Upper lobe of left lung (tissue), 4 donors: ENCODE measurements around the gene EEF1E1.

ENCODE experiments used
- EP300 ChIP-seq, 4 donors: sonication (generic); formaldehyde crosslinking; IDR thresholded peaks; one replicate each; pipeline ENCODE4 v1.5.1; 2017; ENCODE audit warnings: antibody characterized with exemption in 4 of 4, control low read depth in 2 of 4
- POLR2AphosphoS5 ChIP-seq, 2 donors: sonication (generic); formaldehyde crosslinking; IDR thresholded peaks; one replicate each; pipeline ENCODE4 v1.5.1; 2017; ENCODE audit warnings: antibody characterized with exemption in 2 of 2
- TF ChIP-seq, protein P1 (sequence below), 6 experiments: fragments of 450-650 bp in 4 of 6; fragments of 200-600 bp in 2 of 6; sonication (generic) in 2 of 6; IDR thresholded peaks; one replicate each; pipeline ENCODE4 v1.5.1; 2016 to 2019; ENCODE audit warnings: antibody characterized with exemption in 6 of 6

DNA sequence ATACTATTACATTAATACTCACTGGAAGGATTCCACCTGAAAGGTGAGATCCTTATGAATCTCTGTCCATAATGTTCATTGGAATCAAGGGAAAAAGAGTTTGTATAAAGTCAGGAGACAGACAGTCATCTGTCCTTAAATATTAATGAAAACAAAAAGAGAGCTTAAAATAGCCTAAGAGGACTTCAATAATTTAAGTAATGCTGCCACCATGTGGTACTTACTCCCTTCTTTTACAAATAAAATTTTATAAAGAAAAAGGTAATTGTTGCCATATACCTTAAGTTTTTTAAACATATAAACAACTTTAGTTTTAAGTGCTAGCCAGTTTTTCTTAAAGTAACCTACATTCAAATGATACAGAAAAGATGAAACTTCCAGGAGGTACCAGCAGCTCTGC, 43.2 kb downstream of the EEF1E1 start:
- TF ChIP-seq, protein P1, sequence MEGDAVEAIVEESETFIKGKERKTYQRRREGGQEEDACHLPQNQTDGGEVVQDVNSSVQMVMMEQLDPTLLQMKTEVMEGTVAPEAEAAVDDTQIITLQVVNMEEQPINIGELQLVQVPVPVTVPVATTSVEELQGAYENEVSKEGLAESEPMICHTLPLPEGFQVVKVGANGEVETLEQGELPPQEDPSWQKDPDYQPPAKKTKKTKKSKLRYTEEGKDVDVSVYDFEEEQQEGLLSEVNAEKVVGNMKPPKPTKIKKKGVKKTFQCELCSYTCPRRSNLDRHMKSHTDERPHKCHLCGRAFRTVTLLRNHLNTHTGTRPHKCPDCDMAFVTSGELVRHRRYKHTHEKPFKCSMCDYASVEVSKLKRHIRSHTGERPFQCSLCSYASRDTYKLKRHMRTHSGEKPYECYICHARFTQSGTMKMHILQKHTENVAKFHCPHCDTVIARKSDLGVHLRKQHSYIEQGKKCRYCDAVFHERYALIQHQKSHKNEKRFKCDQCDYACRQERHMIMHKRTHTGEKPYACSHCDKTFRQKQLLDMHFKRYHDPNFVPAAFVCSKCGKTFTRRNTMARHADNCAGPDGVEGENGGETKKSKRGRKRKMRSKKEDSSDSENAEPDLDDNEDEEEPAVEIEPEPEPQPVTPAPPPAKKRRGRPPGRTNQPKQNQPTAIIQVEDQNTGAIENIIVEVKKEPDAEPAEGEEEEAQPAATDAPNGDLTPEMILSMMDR (IDR thresholded peaks at IDR 0.05) = peak in 2 of 6 experiments; percentile 4 to 21
- TF ChIP-seq EP300 (IDR thresholded peaks at IDR 0.05) (no peak), POLR2AphosphoS5 (IDR thresholded peaks at IDR 0.05) (no peak)
